HL-60 (cell line): ENCODE results near the gene NEGR1.

ENCODE experiments used
- DNase-seq, 2 experiments: peaks; one replicate each; pipeline ENCODE4 v3.0.0-alpha.2; 2010 to 2020; ENCODE audit warnings: low read depth in 1 of 2, low spot score in 1 of 2
- H3K27ac ChIP-seq: fragments of 250-450 bp; sonication (Bioruptor Pico); replicated peaks from 2 replicates; pipeline ENCODE4 v1.5.1; 2020; ENCODE audit warnings: mild to moderate bottlenecking, moderate library complexity
- H3K27me3 ChIP-seq: fragments of 250-450 bp; sonication (Bioruptor Pico); 2 replicates; pipeline ENCODE4 v1.5.1; 2021; ENCODE audit warnings: mild to moderate bottlenecking, moderate library complexity; ENCODE audit not compliant: insufficient read depth, poor library complexity, severe bottlenecking
- H3K4me3 ChIP-seq: replicated peaks from 2 replicates; pipeline ENCODE4 v1.5.1; 2011; ENCODE audit warnings: mild to moderate bottlenecking, control low read depth, low read length; ENCODE audit not compliant: insufficient read depth
- GABPA ChIP-seq: IDR thresholded peaks from 2 replicates; pipeline ENCODE4 v1.6.1; 2012; ENCODE audit warnings: low read depth
- POLR2AphosphoS5 ChIP-seq: IDR thresholded peaks from 2 replicates; pipeline ENCODE4 v1.6.1; 2012; ENCODE audit warnings: low read depth
- SPI1 ChIP-seq: IDR thresholded peaks from 2 replicates; pipeline ENCODE4 v1.6.1; 2012; ENCODE audit warnings: low read depth, mild to moderate bottlenecking, borderline replicate concordance
- TF ChIP-seq, protein P1 (sequence below): IDR thresholded peaks from one replicate; pipeline ENCODE4 v1.5.1; 2011; ENCODE audit warnings: low read length, control low read depth, inconsistent platforms; ENCODE audit not compliant: insufficient read depth
- TF ChIP-seq, protein P2 (sequence below): IDR thresholded peaks from 2 replicates; pipeline ENCODE4 v1.6.1; 2012; ENCODE audit warnings: low read depth; ENCODE audit not compliant: insufficient replicate concordance

NEGR1 gene

DNA sequence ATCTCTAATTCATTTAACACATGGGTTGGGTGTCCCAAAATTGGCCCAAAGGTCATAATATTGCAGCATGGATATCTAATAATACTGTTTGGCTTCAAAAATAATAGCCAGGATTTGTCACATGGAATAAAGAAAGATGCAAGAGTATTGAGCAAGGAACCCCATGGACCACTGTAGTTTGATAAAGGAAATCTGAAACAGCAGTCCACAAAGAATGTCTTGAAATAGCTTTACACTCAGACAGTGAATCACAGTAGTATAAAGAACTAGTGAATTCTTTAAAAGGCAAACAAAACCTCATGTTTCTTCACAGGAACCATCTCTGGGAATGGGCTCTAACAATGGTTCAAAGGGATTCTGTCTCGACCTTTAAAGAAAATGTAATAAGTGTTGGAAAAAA lies 625.4 kb downstream of the NEGR1 start:
- Histone ChIP-seq H3K27ac (no peak overlapping the region), H3K27me3 (no peaks in the 10 kb centered on the region), H3K4me3 (no peak overlapping the region)
- no peak for TF ChIP-seq POLR2AphosphoS5
- TF ChIP-seq, protein P1, sequence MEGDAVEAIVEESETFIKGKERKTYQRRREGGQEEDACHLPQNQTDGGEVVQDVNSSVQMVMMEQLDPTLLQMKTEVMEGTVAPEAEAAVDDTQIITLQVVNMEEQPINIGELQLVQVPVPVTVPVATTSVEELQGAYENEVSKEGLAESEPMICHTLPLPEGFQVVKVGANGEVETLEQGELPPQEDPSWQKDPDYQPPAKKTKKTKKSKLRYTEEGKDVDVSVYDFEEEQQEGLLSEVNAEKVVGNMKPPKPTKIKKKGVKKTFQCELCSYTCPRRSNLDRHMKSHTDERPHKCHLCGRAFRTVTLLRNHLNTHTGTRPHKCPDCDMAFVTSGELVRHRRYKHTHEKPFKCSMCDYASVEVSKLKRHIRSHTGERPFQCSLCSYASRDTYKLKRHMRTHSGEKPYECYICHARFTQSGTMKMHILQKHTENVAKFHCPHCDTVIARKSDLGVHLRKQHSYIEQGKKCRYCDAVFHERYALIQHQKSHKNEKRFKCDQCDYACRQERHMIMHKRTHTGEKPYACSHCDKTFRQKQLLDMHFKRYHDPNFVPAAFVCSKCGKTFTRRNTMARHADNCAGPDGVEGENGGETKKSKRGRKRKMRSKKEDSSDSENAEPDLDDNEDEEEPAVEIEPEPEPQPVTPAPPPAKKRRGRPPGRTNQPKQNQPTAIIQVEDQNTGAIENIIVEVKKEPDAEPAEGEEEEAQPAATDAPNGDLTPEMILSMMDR = no peak
- TF ChIP-seq GABPA = no peak
- no peak for TF ChIP-seq SPI1
- TF ChIP-seq, protein P2, sequence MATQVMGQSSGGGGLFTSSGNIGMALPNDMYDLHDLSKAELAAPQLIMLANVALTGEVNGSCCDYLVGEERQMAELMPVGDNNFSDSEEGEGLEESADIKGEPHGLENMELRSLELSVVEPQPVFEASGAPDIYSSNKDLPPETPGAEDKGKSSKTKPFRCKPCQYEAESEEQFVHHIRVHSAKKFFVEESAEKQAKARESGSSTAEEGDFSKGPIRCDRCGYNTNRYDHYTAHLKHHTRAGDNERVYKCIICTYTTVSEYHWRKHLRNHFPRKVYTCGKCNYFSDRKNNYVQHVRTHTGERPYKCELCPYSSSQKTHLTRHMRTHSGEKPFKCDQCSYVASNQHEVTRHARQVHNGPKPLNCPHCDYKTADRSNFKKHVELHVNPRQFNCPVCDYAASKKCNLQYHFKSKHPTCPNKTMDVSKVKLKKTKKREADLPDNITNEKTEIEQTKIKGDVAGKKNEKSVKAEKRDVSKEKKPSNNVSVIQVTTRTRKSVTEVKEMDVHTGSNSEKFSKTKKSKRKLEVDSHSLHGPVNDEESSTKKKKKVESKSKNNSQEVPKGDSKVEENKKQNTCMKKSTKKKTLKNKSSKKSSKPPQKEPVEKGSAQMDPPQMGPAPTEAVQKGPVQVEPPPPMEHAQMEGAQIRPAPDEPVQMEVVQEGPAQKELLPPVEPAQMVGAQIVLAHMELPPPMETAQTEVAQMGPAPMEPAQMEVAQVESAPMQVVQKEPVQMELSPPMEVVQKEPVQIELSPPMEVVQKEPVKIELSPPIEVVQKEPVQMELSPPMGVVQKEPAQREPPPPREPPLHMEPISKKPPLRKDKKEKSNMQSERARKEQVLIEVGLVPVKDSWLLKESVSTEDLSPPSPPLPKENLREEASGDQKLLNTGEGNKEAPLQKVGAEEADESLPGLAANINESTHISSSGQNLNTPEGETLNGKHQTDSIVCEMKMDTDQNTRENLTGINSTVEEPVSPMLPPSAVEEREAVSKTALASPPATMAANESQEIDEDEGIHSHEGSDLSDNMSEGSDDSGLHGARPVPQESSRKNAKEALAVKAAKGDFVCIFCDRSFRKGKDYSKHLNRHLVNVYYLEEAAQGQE = no peak
- DNase-seq = no peak

DNA sequence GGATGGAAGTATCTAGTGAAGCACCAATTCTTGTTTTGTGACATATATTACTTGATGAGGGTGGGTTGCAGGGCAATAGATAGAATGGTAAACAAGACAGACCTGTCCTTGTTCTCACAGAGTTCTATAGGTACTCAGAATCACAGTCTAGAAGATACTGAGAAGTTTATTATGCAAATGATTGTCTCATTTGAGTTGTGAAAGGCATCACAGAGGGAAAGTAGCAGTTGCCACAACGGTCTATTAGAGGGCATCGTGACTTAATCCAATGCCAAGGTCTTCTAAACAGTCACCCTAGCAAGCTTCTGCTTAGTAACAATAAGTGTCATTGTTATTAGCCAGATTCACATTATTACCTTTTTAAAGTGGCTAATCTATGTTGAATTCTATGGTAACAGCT lies 626.7 kb downstream of the NEGR1 start:
- H3K27me3 ChIP-seq = no peaks in the 10 kb centered on the region
- TF ChIP-seq GABPA = no peak
- TF ChIP-seq, protein P2 = no peak
- TF ChIP-seq POLR2AphosphoS5 = no peak
- TF ChIP-seq, protein P1 = no peak
- TF ChIP-seq SPI1 = no peak
- H3K4me3 ChIP-seq = no peak overlapping the region
- DNase-seq = no peak
- H3K27ac ChIP-seq = no peak overlapping the region

DNA sequence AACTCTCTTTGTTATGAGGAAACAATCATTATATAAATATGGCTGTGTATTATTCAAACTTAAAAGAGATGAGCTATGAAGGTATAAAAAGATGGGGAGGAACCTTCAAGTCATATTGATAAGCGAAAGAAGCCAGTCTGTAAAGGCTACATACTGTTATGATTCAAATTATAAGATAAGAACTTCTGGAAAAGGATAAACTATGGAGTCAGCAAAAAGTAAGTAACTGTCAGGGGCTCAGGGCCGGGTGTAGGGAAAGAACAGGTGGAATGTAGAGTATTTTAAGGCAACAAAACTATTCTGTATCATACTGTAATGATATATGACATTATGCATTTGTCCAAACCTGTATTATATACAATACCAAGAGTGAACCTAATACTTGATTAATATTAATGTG lies 628.4 kb downstream of the NEGR1 start:
- no peaks in the 10 kb centered on the region for H3K27me3 ChIP-seq
- no peak for DNase-seq
- TF ChIP-seq POLR2AphosphoS5 = no peak
- TF ChIP-seq, protein P1 = no peak
- H3K27ac ChIP-seq = no peak overlapping the region
- no peak overlapping the region for H3K4me3 ChIP-seq

DNA sequence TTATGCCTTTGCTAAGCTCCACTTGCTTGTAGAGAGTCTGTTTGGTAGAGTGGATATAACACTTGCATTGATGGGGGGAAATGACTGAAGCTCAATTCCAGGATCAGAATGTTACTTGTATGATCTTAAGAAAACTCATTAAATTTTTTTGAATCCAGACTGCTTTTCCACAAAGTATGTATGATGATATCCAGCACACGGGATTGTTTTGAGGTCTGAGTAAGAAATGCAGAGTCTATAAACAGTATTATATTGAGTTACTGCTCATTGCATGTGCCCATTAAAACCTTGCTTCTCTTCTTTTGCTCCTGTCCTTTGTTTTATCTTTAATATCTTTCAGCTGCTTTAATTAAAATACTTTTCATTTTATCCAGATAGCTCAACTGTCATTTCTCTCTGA lies 631.1 kb downstream of the NEGR1 start:
- DNase-seq = no peak
- Histone ChIP-seq H3K4me3 (no peak overlapping the region), H3K27ac (no peak overlapping the region), H3K27me3 (no peaks in the 10 kb centered on the region)
- no peak for TF ChIP-seq GABPA
- TF ChIP-seq SPI1 = no peak
- TF ChIP-seq, protein P1 = no peak
